Suprapubic skin (tissue), 4 donors: ENCODE measurements around the gene KDM8. TPM values are rescaled to one million over a fixed set of nuclear protein-coding genes. Genes with fewer than 3 reads are reported as not detected.

ENCODE experiments used
- DNase-seq, 2 donors: peaks; one replicate each; pipeline ENCODE4 v3.0.0-alpha.2; 2019; ENCODE audit warnings: low spot score in 2 of 2
- H3K27ac ChIP-seq: fragments of 200-600 bp; sonication (generic); one replicate; pipeline ENCODE4 v1.5.1; 2019
- H3K27me3 ChIP-seq: fragments of 200-600 bp; sonication (generic); one replicate; pipeline ENCODE4 v1.5.1; 2019
- H3K36me3 ChIP-seq: fragments of 200-600 bp; sonication (generic); one replicate; pipeline ENCODE4 v1.5.1; 2019
- H3K4me1 ChIP-seq: fragments of 200-600 bp; sonication (generic); one replicate; pipeline ENCODE4 v1.5.1; 2019
- H3K4me3 ChIP-seq: fragments of 200-600 bp; sonication (generic); one replicate; pipeline ENCODE4 v1.5.1; 2019; ENCODE audit warnings: mild to moderate bottlenecking
- H3K9me3 ChIP-seq: fragments of 200-600 bp; sonication (generic); one replicate; pipeline ENCODE4 v1.5.1; 2019
- CTCF ChIP-seq, 2 donors: fragments of 200-600 bp in 1 of 2; fragments of 450-650 bp in 1 of 2; sonication (generic) in 1 of 2; IDR thresholded peaks; one replicate each; pipeline ENCODE4 v1.5.1; 2016 to 2019; ENCODE audit warnings: antibody characterized with exemption in 2 of 2, mild to moderate bottlenecking in 1 of 2, moderate library complexity in 1 of 2
- EP300 ChIP-seq: sonication (generic); formaldehyde crosslinking; IDR thresholded peaks from one replicate; pipeline ENCODE4 v1.6.1; 2017; ENCODE audit warnings: antibody characterized with exemption
- POLR2A ChIP-seq, 2 donors: fragments of 450-650 bp; IDR thresholded peaks; one replicate each; pipeline ENCODE4 v1.6.1; 2017; ENCODE audit warnings: antibody characterized with exemption in 2 of 2, mild to moderate bottlenecking in 2 of 2, moderate library complexity in 2 of 2
- POLR2AphosphoS5 ChIP-seq, 3 donors: sonication (generic); formaldehyde crosslinking; IDR thresholded peaks; one replicate each; pipeline ENCODE4 v1.6.1; 2017; ENCODE audit warnings: antibody characterized with exemption in 3 of 3
- WGBS: methylation state at CpG from one replicate; pipeline ENCODE4 v1.1.5; 2018; 5-methylcytosine and 5-hydroxymethylcytosine counted together
- total RNA-seq, 4 donors: library from RNA; depleted of rRNA; stranded (reverse); fragments of >200 nt; gene quantifications; one replicate each; pipeline ENCODE4 v1.1.0, GENCODE V29; 2016

Gene KDM8
- total RNA-seq, 4 donors from 2014 or later = 1.3 to 5.0 (median 3.7) TPM

GRCh38 chr16:27252206-27252585 is 48.9 kb downstream of the KDM8 start:
- 94% methylated on average over 6 of the region's 6 CpGs for WGBS
- H3K27ac ChIP-seq = no peak overlapping the region
- no peak for TF ChIP-seq EP300
- no peak for TF ChIP-seq POLR2A (IDR thresholded peaks at IDR 0.05)
- TF ChIP-seq POLR2AphosphoS5 (IDR thresholded peaks at IDR 0.05) = no peak
- no peak for TF ChIP-seq CTCF (IDR thresholded peaks at IDR 0.05)

GRCh38 chr16:27253526-27253930 is 50.2 kb downstream of the KDM8 start:
- Histone ChIP-seq H3K27ac (peak overlapping the region; percentile 55), H3K4me1 (peaks cover 19% of the 10 kb centered on the region), H3K4me3 (no peak overlapping the region), H3K9me3 (no peaks in the 10 kb centered on the region), H3K36me3 (peaks cover 5% of the 10 kb centered on the region), H3K27me3 (no peaks in the 10 kb centered on the region)
- DNase-seq = no peak
- 78% methylated on average over 6 of the region's 6 CpGs for WGBS
- TF ChIP-seq POLR2AphosphoS5 (IDR thresholded peaks at IDR 0.05) = no peak
- TF ChIP-seq EP300 = no peak
- TF ChIP-seq POLR2A (IDR thresholded peaks at IDR 0.05) = no peak
- TF ChIP-seq CTCF (IDR thresholded peaks at IDR 0.05) = no peak

More at GRCh38 chr16:27252206-27252585, 48.9 kb downstream of the KDM8 start:
- H3K9me3 ChIP-seq = no peaks in the 10 kb centered on the region
- no peak overlapping the region for H3K4me3 ChIP-seq
- peaks cover 11% of the 10 kb centered on the region for H3K4me1 ChIP-seq
- no peaks in the 10 kb centered on the region for H3K27me3 ChIP-seq
- no peak for DNase-seq
- H3K36me3 ChIP-seq = peaks cover 3% of the 10 kb centered on the region

GRCh38 chr16:27254262-27254811 is 51.0 kb downstream of the KDM8 start:
- peaks cover 21% of the 10 kb centered on the region for H3K4me1 ChIP-seq
- DNase-seq = no peak
- no peak overlapping the region for H3K4me3 ChIP-seq
- peak overlapping the region; percentile 55 for H3K27ac ChIP-seq
- no peak for TF ChIP-seq POLR2A (IDR thresholded peaks at IDR 0.05)
- TF ChIP-seq POLR2AphosphoS5 (IDR thresholded peaks at IDR 0.05) = no peak
- peaks cover 5% of the 10 kb centered on the region for H3K36me3 ChIP-seq
- 88% methylated on average over 3 of the region's 3 CpGs for WGBS
- H3K27me3 ChIP-seq = no peaks in the 10 kb centered on the region
- H3K9me3 ChIP-seq = no peaks in the 10 kb centered on the region

GRCh38 chr16:27256861-27257260 is 53.5 kb downstream of the KDM8 start:
- H3K27ac ChIP-seq = no peak overlapping the region
- no peak for TF ChIP-seq CTCF (IDR thresholded peaks at IDR 0.05)
- TF ChIP-seq POLR2AphosphoS5 (IDR thresholded peaks at IDR 0.05) = no peak
- no peak for TF ChIP-seq POLR2A (IDR thresholded peaks at IDR 0.05)
- no peak for TF ChIP-seq EP300
- H3K36me3 ChIP-seq = peaks cover 5% of the 10 kb centered on the region
- H3K9me3 ChIP-seq = no peaks in the 10 kb centered on the region
- WGBS = 96% methylated on average over 3 of the region's 3 CpGs
- DNase-seq = no peak
- H3K4me3 ChIP-seq = no peak overlapping the region
- H3K27me3 ChIP-seq = no peaks in the 10 kb centered on the region
- H3K4me1 ChIP-seq = peaks cover 21% of the 10 kb centered on the region

- H3K4me1 ChIP-seq = peaks cover 21% of the 10 kb centered on the region
- DNase-seq = no peak
- 92% methylated on average over 14 of the region's 14 CpGs for WGBS
Observed at GRCh38 chr16:27257271-27257670, 53.9 kb downstream of the KDM8 start.

More at GRCh38 chr16:27257271-27257670, 53.9 kb downstream of the KDM8 start:
- no peak overlapping the region for H3K4me3 ChIP-seq
- no peaks in the 10 kb centered on the region for H3K27me3 ChIP-seq
- no peaks in the 10 kb centered on the region for H3K9me3 ChIP-seq
- H3K36me3 ChIP-seq = peaks cover 5% of the 10 kb centered on the region
- peak overlapping the region; percentile 1 for H3K27ac ChIP-seq
- no peak for TF ChIP-seq CTCF (IDR thresholded peaks at IDR 0.05)
- TF ChIP-seq POLR2A (IDR thresholded peaks at IDR 0.05) = no peak
- no peak for TF ChIP-seq POLR2AphosphoS5 (IDR thresholded peaks at IDR 0.05)
- no peak for TF ChIP-seq EP300
